HG03521 (cell line): ENCODE data around the gene RHOF.
"Not testable (repeated sequence)": the region's sequence is repeated elsewhere in the genome, so short reads cannot be mapped to it uniquely, and the experiment has no call there.

Experiments used
- ATAC-seq: cut with Tn5 transposase; IDR thresholded peaks from one replicate; pipeline ENCODE4 v1.9.1; 2021; ENCODE audit warnings: mild to moderate bottlenecking, moderate library complexity; ENCODE audit not compliant: unreplicated experiment

RHOF gene

DNA sequence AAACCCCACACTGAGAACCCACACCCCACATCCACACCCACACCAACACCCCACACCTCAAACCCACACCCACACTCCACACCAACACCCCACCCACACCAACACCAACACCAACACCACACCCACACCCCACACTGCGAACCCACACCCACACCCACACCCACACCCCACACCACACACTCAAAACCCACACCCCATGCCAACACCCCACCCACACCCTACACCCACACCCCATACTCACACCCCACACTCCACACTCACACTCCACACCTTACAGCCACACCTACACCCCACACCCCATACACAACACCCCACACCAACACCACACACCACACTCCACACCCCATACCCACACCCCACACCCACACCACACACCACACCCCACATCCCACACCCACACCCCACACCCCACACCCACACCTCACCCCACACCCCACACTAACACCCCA, 43.0 kb downstream of the RHOF start:
- ATAC-seq: no peak

DNA sequence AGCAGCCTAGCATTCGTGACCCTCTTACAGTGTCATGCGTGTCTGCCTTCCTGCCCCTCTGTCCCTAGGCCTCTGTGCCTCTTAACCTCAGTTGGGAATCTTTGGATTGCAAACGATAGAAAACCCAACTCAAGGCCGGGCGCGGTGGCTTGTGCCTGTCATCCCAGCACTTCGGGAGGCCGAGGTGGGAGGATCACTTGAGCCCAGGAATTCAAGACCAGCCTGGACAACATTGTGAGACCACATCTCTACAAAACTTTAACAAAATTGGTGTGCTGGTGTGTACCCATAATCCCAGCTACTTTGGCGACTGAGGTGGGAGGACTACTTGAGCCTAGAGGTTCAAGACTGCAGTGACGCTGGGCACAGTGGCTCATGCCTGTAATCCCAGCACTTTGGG, 44.2 kb downstream of the RHOF start:
- ATAC-seq: no peak

GRCh38 chr12:121748571-121749265, 44.8 kb downstream of the RHOF start:
- no peak for ATAC-seq

DNA sequence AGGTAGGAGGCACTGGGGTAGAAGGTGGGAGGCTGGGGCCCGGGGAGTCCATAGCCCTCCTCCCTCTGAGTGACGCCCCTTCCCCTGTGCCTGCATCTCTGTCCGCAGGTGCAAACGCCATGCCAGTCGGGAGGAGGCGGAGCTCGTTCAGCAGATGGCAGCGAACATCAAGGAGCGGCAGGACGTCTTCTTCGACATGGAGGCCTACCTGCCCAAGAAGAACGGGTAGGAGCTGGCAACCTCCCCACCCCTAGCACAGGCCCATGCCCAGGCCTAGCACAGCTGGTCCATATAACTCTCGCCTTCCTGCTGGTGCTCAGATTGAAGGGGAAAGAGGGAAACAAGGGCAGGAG, 45.3 kb downstream of the RHOF start:
- ATAC-seq: no peak

DNA sequence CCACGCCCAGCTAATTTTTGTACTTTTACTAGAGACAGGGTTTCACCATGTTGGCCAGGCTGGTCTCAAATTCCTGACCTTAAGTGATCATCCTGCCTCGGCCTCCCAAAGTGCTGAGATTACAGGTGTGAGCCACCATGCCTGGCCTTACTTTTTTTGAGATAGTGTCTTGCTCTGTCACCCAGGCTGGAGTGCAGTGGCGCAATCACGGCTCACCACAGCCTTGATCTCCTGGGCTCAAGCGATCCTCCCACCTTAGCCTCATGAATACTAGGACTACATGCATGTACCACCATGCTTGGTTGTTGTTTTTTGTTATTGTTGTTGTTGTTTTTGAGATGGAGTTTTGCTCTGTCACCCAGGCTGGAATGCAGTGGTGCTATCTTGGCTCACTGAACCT, 47.9 kb downstream of the RHOF start:
- not testable (repeated sequence) for ATAC-seq

DNA sequence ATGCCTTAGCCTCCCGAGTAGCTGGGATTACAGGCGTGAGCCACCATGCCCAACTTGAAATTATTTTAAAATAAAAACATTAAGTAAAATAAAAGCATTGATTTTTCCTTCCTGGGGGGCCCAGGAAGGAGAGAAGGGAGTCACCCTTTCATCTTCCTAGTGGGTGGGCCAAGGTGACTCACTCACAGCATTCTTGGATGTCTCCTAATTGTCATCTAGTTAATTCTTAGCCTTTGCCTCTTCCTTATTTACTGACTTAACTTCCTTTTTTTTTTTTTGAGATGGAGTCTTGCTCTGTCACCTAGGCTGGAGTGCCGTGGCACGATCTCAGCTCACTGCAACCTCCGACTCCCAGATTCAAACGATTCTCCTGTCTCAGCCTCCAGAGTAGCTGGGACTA, 51.7 kb downstream of the RHOF start:
- no peak for ATAC-seq

DNA sequence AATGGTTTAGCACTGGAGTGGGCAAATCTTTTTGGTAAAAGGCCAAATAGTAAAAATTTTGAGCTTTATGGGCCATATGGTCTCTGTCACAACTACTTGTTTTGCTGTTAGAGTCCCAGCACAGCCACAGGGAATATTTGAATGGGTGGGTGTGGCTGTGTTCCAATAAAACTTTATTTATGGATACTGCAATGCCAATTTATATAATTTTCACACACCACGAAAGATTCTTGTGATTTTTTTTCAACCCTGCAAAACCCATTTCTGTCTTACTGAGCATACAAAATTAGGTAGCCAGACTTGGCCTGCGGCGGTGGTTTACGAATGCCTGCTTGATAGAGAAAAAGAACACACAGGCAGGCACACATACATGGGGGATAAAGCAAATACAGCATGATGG, 52.6 kb downstream of the RHOF start:
- no peak for ATAC-seq

GRCh38 chr12:121738340-121738858, 55.1 kb downstream of the RHOF start:
- no peak for ATAC-seq

DNA sequence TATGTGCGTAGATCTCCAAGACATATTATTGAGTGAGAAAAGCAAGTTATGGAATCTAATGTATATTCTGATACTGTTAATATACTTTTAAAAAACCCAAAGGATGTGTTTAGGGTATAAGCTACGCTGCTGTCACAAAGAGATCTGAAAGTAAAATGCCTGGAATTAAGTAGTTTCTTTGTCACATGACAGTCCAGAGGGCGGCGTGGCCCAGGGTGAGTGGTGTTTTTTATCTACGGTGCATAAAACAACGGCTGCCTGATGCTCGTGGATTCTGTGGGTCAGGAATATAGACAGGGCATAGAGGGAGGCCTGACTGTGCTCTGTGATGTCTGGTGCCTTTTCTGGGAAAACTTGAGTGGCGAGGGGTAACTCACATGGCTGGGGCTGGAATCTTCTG, 59.6 kb downstream of the RHOF start:
- no peak for ATAC-seq

DNA sequence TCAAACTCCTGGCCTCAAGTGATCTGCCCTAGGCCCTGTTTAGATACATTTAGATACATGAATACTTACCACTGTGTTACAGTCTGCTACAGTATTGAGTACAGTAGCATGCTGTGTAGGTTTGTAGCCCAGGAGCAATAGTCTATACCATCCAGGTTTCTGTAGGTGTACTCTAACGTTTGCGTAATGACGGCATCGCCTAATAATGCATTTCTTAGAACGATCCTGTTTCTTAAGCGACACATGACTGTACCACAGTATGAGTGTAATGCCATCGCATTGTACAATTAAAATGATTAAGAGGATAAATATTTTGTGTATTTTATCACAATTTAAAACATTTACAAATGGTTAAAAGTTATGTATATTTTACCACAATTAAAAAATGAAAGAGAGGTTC, 62.0 kb downstream of the RHOF start:
- ATAC-seq: no peak

DNA sequence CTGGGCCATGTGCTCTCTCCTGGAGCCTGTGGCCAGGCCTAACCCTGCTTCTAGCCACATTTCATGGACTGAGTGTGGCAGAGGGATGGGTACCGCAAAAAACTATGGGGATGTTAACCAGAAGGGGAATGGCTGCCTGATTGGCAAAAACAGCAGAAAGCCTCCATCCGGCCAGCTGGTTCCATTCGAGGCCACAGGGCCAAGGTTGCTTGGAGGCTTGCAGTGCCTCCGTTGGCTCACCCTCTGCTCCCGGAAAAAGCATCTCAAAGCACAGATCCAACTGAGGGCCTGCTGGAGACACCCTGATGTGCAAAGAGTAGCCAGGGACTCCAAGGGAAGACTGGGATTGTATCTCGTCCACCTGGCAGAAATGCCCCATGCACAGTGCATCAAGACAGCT, 64.5 kb downstream of the RHOF start:
- ATAC-seq: no peak
